Measurements from ENCODE around the gene GBF1. TPM values are rescaled to one million over a fixed set of nuclear protein-coding genes. Genes with fewer than 3 reads are reported as not detected.

Gene GBF1
- total and polyA plus RNA-seq, 2 of the 13 experiments (the other 11 are each of a cell fraction or from before 2014, with no cell fraction given) = 17.1 to 21.9 TPM

DNA sequence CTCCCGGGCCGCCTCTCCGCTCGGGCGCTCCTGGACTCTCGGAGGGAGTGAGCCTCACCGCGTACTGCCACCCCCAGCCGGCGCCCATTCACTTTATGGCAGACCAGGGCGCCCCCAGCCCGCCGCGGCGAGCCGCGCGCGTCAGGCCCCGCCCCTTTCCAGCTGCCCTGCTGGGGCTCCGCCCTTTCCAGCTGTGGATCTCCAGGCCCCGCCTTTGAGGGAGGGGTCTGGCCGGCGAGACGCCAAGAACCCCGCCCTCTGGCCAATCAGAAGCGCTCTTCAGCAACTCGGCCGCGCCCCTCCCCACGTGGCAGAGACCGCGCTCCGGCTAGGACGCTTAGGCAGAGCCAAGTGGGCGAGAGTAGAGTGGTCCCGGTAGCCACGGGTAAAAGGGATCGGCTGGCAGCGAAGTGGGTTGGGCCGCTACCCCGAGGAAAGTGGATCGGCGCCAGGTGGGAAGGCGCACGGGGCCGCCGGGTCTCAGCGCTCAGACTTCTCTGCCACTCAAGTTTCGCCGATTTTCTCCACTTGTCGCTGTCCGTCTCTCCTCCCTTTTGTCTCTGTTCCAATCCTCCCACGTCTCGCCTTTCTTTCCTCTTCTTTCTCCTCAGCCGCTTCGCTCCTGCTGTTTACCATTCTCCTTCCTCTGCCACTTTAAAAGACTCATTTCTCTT, 3.8 kb upstream of the GBF1 start, which contains the start of gene PITX3 (continued):
- TF ChIP-seq, protein P1, sequence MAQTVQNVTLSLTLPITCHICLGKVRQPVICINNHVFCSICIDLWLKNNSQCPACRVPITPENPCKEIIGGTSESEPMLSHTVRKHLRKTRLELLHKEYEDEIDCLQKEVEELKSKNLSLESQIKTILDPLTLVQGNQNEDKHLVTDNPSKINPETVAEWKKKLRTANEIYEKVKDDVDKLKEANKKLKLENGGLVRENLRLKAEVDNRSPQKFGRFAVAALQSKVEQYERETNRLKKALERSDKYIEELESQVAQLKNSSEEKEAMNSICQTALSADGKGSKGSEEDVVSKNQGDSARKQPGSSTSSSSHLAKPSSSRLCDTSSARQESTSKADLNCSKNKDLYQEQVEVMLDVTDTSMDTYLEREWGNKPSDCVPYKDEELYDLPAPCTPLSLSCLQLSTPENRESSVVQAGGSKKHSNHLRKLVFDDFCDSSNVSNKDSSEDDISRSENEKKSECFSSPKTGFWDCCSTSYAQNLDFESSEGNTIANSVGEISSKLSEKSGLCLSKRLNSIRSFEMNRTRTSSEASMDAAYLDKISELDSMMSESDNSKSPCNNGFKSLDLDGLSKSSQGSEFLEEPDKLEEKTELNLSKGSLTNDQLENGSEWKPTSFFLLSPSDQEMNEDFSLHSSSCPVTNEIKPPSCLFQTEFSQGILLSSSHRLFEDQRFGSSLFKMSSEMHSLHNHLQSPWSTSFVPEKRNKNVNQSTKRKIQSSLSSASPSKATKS (CRISPR knock-in tag; IDR thresholded peaks at IDR 0.05) = no peak
- TF ChIP-seq, protein P2, sequence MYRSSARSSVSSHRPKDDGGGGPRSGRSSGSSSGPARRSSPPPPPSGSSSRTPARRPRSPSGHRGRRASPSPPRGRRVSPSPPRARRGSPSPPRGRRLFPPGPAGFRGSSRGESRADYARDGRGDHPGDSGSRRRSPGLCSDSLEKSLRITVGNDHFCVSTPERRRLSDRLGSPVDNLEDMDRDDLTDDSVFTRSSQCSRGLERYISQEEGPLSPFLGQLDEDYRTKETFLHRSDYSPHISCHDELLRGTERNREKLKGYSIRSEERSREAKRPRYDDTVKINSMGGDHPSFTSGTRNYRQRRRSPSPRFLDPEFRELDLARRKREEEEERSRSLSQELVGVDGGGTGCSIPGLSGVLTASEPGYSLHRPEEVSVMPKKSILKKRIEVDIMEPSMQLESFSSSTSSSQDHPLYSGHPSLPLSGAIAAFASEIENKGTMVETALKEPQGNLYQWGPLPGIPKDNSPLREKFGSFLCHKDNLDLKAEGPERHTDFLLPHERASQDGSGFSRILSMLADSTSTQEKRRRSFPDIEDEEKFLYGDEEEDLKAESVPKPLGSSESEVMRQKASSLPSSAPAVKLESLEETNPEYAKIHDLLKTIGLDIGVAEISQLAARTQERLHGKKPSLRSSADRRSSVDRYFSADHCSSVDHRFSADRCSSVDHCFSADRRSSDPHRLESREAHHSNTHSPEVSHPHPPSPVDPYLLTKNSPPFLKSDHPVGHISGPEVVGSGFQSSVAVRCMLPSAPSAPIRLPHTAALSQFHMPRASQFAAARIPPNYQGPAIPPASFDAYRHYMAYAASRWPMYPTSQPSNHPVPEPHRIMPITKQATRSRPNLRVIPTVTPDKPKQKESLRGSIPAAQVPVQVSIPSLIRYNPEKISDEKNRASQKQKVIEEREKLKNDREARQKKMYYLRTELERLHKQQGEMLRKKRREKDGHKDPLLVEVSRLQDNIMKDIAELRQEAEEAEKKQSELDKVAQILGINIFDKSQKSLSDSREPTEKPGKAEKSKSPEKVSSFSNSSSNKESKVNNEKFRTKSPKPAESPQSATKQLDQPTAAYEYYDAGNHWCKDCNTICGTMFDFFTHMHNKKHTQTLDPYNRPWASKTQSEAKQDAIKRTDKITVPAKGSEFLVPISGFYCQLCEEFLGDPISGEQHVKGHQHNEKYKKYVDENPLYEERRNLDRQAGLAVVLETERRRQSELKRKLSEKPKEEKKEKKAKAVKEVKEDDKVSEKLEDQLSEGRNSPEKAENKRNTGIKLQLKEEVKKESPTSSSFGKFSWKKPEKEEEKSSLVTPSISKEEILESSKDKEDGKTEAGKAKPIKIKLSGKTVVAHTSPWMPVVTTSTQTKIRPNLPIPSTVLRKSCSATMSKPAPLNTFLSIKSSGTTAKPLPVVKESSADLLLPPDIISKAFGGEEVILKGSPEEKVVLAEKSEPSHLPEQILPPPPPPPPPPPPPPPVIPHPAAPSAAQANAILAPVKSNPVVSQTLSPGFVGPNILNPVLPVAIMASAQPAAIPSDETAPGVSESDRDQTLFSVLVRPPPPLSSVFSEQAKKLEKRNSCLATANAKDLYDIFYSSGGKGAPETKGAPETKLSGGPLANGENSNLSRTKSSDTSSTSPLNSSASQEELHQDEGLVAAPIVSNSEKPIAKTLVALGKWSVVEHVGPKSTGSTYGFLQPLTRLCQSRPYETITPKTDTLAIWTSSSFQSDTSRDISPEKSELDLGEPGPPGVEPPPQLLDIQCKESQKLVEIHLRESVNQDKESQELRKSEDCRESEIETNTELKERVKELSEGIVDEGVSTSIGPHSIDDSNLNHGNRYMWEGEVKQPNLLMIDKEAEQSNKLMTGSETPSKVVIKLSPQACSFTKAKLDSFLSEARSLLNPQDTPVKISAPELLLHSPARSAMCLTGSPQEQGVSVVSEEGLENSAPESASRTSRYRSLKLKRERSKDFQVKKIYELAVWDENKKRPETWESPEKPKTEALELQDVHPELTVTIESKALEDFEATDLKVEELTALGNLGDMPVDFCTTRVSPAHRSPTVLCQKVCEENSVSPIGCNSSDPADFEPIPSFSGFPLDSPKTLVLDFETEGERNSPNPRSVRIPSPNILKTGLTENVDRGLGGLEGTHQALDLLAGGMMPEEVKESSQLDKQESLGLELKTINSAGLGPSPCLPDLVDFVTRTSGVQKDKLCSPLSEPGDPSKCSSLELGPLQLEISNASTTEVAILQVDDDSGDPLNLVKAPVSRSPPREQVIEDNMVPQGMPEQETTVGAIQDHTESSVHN (CRISPR knock-in tag; IDR thresholded peaks at IDR 0.05) = no peak
- TF ChIP-seq, protein P3, sequence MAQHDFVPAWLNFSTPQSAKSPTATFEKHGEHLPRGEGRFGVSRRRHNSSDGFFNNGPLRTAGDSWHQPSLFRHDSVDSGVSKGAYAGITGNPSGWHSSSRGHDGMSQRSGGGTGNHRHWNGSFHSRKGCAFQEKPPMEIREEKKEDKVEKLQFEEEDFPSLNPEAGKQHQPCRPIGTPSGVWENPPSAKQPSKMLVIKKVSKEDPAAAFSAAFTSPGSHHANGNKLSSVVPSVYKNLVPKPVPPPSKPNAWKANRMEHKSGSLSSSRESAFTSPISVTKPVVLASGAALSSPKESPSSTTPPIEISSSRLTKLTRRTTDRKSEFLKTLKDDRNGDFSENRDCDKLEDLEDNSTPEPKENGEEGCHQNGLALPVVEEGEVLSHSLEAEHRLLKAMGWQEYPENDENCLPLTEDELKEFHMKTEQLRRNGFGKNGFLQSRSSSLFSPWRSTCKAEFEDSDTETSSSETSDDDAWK (CRISPR knock-in tag; IDR thresholded peaks at IDR 0.05) = no peak
- TF ChIP-seq SP5 (CRISPR knock-in tag; IDR thresholded peaks at IDR 0.05; ENCODE audit: borderline replicate concordance, low read depth) = peak; percentile 41; the same call in 1 of the 2 replicates
- TF ChIP-seq, protein P4, sequence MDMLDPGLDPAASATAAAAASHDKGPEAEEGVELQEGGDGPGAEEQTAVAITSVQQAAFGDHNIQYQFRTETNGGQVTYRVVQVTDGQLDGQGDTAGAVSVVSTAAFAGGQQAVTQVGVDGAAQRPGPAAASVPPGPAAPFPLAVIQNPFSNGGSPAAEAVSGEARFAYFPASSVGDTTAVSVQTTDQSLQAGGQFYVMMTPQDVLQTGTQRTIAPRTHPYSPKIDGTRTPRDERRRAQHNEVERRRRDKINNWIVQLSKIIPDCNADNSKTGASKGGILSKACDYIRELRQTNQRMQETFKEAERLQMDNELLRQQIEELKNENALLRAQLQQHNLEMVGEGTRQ (IDR thresholded peaks at IDR 0.05; ENCODE audit: low read depth, low read length) = no peak
- TF ChIP-seq, protein P4 (CRISPR knock-in tag; IDR thresholded peaks at IDR 0.05; ENCODE audit: borderline replicate concordance) = no peak
- peak; percentile 18; the same call in 1 of the 2 replicates for TF ChIP-seq HOXA3 (CRISPR knock-in tag; IDR thresholded peaks at IDR 0.05)
- TF ChIP-seq, protein P5, sequence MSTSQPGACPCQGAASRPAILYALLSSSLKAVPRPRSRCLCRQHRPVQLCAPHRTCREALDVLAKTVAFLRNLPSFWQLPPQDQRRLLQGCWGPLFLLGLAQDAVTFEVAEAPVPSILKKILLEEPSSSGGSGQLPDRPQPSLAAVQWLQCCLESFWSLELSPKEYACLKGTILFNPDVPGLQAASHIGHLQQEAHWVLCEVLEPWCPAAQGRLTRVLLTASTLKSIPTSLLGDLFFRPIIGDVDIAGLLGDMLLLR (CRISPR knock-in tag; IDR thresholded peaks at IDR 0.05) = peak; percentile 66; the same call in 1 of the 2 replicates
- TF ChIP-seq CC2D1A (CRISPR knock-in tag; IDR thresholded peaks at IDR 0.05) = no peak
- TF ChIP-seq GTF3A (CRISPR knock-in tag; conservative IDR thresholded peaks at IDR 0.05) = no peak
- TF ChIP-seq TFDP1 (CRISPR knock-in tag; IDR thresholded peaks at IDR 0.05; ENCODE audit: borderline replicate concordance) = 0 out of 2 replicates have a peak, but pooled peaks have one; percentile 51
- TF ChIP-seq DR1 (CRISPR knock-in tag; IDR thresholded peaks at IDR 0.05) = peak; percentile 35; the same call in 1 of the 2 replicates
